Neural progenitor cell (in vitro differentiated cells): ENCODE results near the gene OR4K15.

Experiments
- EZH2 ChIP-seq: fragments of 200-600 bp; sonication (generic); IDR thresholded peaks from 2 replicates; pipeline ENCODE4 v1.6.1; 2017; ENCODE audit warnings: antibody characterized with exemption, mild to moderate bottlenecking, moderate library complexity
- TF ChIP-seq, protein P1 (sequence below): fragments of 200-600 bp; sonication (generic); IDR thresholded peaks from 2 replicates; pipeline ENCODE4 v1.5.1; 2017; ENCODE audit warnings: antibody characterized with exemption, mild to moderate bottlenecking

GRCh38 chr14:19974844-19975243, 547 bp upstream of the OR4K15 start:
- TF ChIP-seq, protein P1, sequence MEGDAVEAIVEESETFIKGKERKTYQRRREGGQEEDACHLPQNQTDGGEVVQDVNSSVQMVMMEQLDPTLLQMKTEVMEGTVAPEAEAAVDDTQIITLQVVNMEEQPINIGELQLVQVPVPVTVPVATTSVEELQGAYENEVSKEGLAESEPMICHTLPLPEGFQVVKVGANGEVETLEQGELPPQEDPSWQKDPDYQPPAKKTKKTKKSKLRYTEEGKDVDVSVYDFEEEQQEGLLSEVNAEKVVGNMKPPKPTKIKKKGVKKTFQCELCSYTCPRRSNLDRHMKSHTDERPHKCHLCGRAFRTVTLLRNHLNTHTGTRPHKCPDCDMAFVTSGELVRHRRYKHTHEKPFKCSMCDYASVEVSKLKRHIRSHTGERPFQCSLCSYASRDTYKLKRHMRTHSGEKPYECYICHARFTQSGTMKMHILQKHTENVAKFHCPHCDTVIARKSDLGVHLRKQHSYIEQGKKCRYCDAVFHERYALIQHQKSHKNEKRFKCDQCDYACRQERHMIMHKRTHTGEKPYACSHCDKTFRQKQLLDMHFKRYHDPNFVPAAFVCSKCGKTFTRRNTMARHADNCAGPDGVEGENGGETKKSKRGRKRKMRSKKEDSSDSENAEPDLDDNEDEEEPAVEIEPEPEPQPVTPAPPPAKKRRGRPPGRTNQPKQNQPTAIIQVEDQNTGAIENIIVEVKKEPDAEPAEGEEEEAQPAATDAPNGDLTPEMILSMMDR = no peak
- no peak for TF ChIP-seq EZH2
